ENCODE measurements around the gene PTPN4. TPM values are rescaled to one million over a fixed set of nuclear protein-coding genes. Genes with fewer than 3 reads are reported as not detected.

Gene PTPN4
- total and polyA plus RNA-seq, 10 of the 15 experiments (the other 5 are each of a cell fraction or from before 2014, with no cell fraction given), result 5.0 to 29.7 (median 23.7) TPM

- TF ChIP-seq IRF5 (IDR thresholded peaks at IDR 0.05; ENCODE audit: borderline replicate concordance), result no peak
- TF ChIP-seq, protein P1, sequence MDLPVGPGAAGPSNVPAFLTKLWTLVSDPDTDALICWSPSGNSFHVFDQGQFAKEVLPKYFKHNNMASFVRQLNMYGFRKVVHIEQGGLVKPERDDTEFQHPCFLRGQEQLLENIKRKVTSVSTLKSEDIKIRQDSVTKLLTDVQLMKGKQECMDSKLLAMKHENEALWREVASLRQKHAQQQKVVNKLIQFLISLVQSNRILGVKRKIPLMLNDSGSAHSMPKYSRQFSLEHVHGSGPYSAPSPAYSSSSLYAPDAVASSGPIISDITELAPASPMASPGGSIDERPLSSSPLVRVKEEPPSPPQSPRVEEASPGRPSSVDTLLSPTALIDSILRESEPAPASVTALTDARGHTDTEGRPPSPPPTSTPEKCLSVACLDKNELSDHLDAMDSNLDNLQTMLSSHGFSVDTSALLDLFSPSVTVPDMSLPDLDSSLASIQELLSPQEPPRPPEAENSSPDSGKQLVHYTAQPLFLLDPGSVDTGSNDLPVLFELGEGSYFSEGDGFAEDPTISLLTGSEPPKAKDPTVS (IDR thresholded peaks at IDR 0.05; ENCODE audit: low read depth, low read length), result no peak
These were observed 11.6 kb upstream of the PTPN4 start (continued) for GRCh38 chr2:119748135-119748534.

GRCh38 chr2:119749477-119750012 lies 10.2 kb upstream of the PTPN4 start:
- BruUV-seq (replicated peaks), result no TSS peak
- in situ Hi-C loops (cut with MboI) (no loop called here), intact Hi-C loops (cut with micrococcal nuclease; ENCODE audit: unreplicated experiment) (loop anchor here (5.0 to 10.0 kb wide), 2 partner anchors 565 to 933 kb away; no protein-coding TSS in a partner anchor)
- Histone ChIP-seq H3K36me3 (ENCODE audit: control insufficient read depth in 2 of 2, insufficient read depth in 2 of 2, low read length in 1 of 2) (no peaks in the 10 kb centered on the region), H3K27ac (ENCODE audit: control insufficient read depth, insufficient read depth) (no peak overlapping the region), H3K4me3 (no peak overlapping the region), H3K79me2 (ENCODE audit: control insufficient read depth, insufficient read depth, low read length) (no peaks in the 10 kb centered on the region), H2AFZ (ENCODE audit: control insufficient read depth, low read depth, low read length) (no peak overlapping the region), H3K9me3 (replicated peaks; ENCODE audit: control insufficient read depth, insufficient read depth, low read length) (no peaks in the 10 kb centered on the region), H3K4me1 (ENCODE audit: control insufficient read depth, insufficient read depth, low read length) (no peaks in the 10 kb centered on the region), H4K20me1 (ENCODE audit: control insufficient read depth, insufficient read depth) (no peaks in the 10 kb centered on the region), H3K27me3 (replicated peaks in 1 of 2; ENCODE audit: control insufficient read depth in 2 of 2, insufficient read depth in 2 of 2, low read length in 1 of 2) (0 out of 4 replicates have a peak, but pooled peaks cover 2 to 6% of the 10 kb centered on the region in 2 experiments), H3K9ac (ENCODE audit: control insufficient read depth, insufficient read depth, low read length) (no peak overlapping the region), H3K4me2 (ENCODE audit: control insufficient read depth, insufficient read depth) (no peak overlapping the region)
- ATAC-seq, result no peak
- 94% methylated on average over 1 of the region's 1 CpG for WGBS (ENCODE audit: insufficient coverage, insufficient replicate concordance, low lambda C conversion rate, missing lambda C conversion rate)
- ChIA-PET CTCF (interaction anchor here (0.7 to 1.3 kb wide), 4 partner anchors 77 to 771 kb away, joined by 3 to 4 read pairs (median 3); no protein-coding TSS in a partner anchor), RAD21 (ENCODE audit: unreplicated experiment) (no interaction called here), SMC1A (ENCODE audit: uncharacterized antibody, unreplicated experiment) (no interaction called here), POLR2A (no interaction called here)
- no peak for FAIRE-seq
- no peak for DNase-seq (ENCODE audit: low read depth, low spot score)
- TF ChIP-seq, protein P2, sequence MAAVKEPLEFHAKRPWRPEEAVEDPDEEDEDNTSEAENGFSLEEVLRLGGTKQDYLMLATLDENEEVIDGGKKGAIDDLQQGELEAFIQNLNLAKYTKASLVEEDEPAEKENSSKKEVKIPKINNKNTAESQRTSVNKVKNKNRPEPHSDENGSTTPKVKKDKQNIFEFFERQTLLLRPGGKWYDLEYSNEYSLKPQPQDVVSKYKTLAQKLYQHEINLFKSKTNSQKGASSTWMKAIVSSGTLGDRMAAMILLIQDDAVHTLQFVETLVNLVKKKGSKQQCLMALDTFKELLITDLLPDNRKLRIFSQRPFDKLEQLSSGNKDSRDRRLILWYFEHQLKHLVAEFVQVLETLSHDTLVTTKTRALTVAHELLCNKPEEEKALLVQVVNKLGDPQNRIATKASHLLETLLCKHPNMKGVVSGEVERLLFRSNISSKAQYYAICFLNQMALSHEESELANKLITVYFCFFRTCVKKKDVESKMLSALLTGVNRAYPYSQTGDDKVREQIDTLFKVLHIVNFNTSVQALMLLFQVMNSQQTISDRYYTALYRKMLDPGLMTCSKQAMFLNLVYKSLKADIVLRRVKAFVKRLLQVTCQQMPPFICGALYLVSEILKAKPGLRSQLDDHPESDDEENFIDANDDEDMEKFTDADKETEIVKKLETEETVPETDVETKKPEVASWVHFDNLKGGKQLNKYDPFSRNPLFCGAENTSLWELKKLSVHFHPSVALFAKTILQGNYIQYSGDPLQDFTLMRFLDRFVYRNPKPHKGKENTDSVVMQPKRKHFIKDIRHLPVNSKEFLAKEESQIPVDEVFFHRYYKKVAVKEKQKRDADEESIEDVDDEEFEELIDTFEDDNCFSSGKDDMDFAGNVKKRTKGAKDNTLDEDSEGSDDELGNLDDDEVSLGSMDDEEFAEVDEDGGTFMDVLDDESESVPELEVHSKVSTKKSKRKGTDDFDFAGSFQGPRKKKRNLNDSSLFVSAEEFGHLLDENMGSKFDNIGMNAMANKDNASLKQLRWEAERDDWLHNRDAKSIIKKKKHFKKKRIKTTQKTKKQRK (IDR thresholded peaks at IDR 0.05; ENCODE audit: low read depth, low read length), result no peak
- TF ChIP-seq ZNF622 (IDR thresholded peaks at IDR 0.05) (no peak), FOS (IDR thresholded peaks at IDR 0.05; ENCODE audit: borderline replicate concordance, extremely low read depth, insufficient read length) (no peak), BCLAF1 (IDR thresholded peaks at IDR 0.05) (no peak)
- TF ChIP-seq, protein P3, sequence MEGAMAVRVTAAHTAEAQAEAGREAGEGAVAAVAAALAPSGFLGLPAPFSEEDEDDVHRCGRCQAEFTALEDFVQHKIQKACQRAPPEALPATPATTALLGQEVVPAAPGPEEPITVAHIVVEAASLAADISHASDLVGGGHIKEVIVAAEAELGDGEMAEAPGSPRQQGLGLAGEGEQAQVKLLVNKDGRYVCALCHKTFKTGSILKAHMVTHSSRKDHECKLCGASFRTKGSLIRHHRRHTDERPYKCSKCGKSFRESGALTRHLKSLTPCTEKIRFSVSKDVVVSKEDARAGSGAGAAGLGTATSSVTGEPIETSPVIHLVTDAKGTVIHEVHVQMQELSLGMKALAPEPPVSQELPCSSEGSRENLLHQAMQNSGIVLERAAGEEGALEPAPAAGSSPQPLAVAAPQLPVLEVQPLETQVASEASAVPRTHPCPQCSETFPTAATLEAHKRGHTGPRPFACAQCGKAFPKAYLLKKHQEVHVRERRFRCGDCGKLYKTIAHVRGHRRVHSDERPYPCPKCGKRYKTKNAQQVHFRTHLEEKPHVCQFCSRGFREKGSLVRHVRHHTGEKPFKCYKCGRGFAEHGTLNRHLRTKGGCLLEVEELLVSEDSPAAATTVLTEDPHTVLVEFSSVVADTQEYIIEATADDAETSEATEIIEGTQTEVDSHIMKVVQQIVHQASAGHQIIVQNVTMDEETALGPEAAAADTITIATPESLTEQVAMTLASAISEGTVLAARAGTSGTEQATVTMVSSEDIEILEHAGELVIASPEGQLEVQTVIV (IDR thresholded peaks at IDR 0.05; ENCODE audit: borderline replicate concordance, partially characterized antibody), result no peak

Measured in GM12878 (cell line).